WTC11 (cell line): Measurements from ENCODE around the gene ATF1. TPM values are rescaled to one million over a fixed set of nuclear protein-coding genes. Genes with fewer than 3 reads are reported as not detected.
"Not testable (repeated sequence)": the region's sequence is repeated elsewhere in the genome, so short reads cannot be mapped to it uniquely, and the experiment has no call there.

Experiments used
- ATAC-seq: fragments of 200-7000 bp; cut with Tn5 transposase; 2 replicates; pipeline ENCODE4 v1.10.0; 2021; ENCODE audit warnings: mild to moderate bottlenecking, moderate library complexity
- CTCF ChIA-PET: fragments of 300-600 bp; sonication (Branson Sonifier 250); formaldehyde crosslinking; loops from one replicate; lab custom pipeline; 2021; ENCODE audit warnings: antibody characterized with exemption; lab: Charles Lee
- POLR2A ChIA-PET: fragments of 350-600 bp; sonication (Branson Sonifier 250); formaldehyde crosslinking; loops from one replicate; lab custom pipeline; 2021; ENCODE audit warnings: antibody characterized with exemption; lab: Charles Lee
- DNase-seq: peaks from one replicate; pipeline ENCODE4 v3.0.0; 2021; ENCODE audit warnings: low spot score
- H3K27ac Mint-ChIP-seq: 2 replicates; pipeline ENCODE4 v1.8.0; 2021; ENCODE audit warnings: mixed read lengths
- H3K27me3 Mint-ChIP-seq: 2 replicates; pipeline ENCODE4 v1.8.0; 2021; ENCODE audit warnings: low read depth, mild to moderate bottlenecking, moderate library complexity, mixed read lengths
- H3K36me3 Mint-ChIP-seq: 2 replicates; pipeline ENCODE4 v1.8.0; 2021; ENCODE audit warnings: mixed read lengths
- H3K4me1 Mint-ChIP-seq: 2 replicates; pipeline ENCODE4 v1.8.0; 2022; ENCODE audit warnings: mixed read lengths
- H3K4me3 Mint-ChIP-seq: 2 replicates; pipeline ENCODE4 v1.8.0; 2021; ENCODE audit warnings: mild to moderate bottlenecking, moderate library complexity, mixed read lengths
- H3K9me3 Mint-ChIP-seq: 2 replicates; pipeline ENCODE4 v1.8.0; 2021; ENCODE audit warnings: mixed read lengths
- ARID4B ChIP-seq: sonication (generic); formaldehyde crosslinking; IDR thresholded peaks from 2 replicates; pipeline ENCODE4 v1.8.0; 2023; ENCODE audit warnings: missing genetic modification reagents, mild to moderate bottlenecking, borderline replicate concordance
- CBFB ChIP-seq: sonication (generic); formaldehyde crosslinking; IDR thresholded peaks from 2 replicates; pipeline ENCODE4 v1.8.1; 2022; ENCODE audit warnings: mild to moderate bottlenecking, low read depth, missing genetic modification reagents
- ETV6 ChIP-seq: sonication (generic); formaldehyde crosslinking; IDR thresholded peaks from 2 replicates; pipeline ENCODE4 v1.8.1; 2022; ENCODE audit warnings: mild to moderate bottlenecking, missing genetic modification reagents
- FOXK1 ChIP-seq: sonication (generic); formaldehyde crosslinking; IDR thresholded peaks from 2 replicates; pipeline ENCODE4 v1.8.0; 2022; ENCODE audit warnings: mild to moderate bottlenecking, moderate library complexity, missing genetic modification reagents
- GTF2I ChIP-seq: fragments of 250-450 bp; sonication (Bioruptor Pico); conservative IDR thresholded peaks from 2 replicates; pipeline ENCODE4 v1.4.0; 2021; ENCODE audit warnings: mild to moderate bottlenecking
- JUN ChIP-seq: sonication (generic); formaldehyde crosslinking; IDR thresholded peaks from 2 replicates; pipeline ENCODE4 v1.8.0; 2023; ENCODE audit warnings: mild to moderate bottlenecking, missing genetic modification reagents
- MXD4 ChIP-seq: fragments of 250-450 bp; sonication (Bioruptor Pico); IDR thresholded peaks from 2 replicates; pipeline ENCODE4 v1.8.0; 2021; ENCODE audit warnings: mild to moderate bottlenecking, moderate library complexity, borderline replicate concordance
- NFE2L1 ChIP-seq: sonication (generic); formaldehyde crosslinking; IDR thresholded peaks from 2 replicates; pipeline ENCODE4 v1.8.1; 2023; ENCODE audit warnings: missing genetic modification reagents
- OVOL2 ChIP-seq: fragments of 250-450 bp; sonication (Bioruptor Pico); IDR thresholded peaks from 2 replicates; pipeline ENCODE4 v1.9.0; 2021; ENCODE audit warnings: mild to moderate bottlenecking, borderline replicate concordance
- RELA ChIP-seq: sonication (generic); formaldehyde crosslinking; IDR thresholded peaks from 2 replicates; pipeline ENCODE4 v1.8.1; 2022; ENCODE audit warnings: missing genetic modification reagents, mild to moderate bottlenecking, borderline replicate concordance
- TCF7 ChIP-seq: sonication (generic); formaldehyde crosslinking; IDR thresholded peaks from 2 replicates; pipeline ENCODE4 v1.8.0; 2022; ENCODE audit warnings: mild to moderate bottlenecking, low read depth, missing genetic modification reagents, moderate library complexity
- ZBTB21 ChIP-seq: sonication (generic); formaldehyde crosslinking; IDR thresholded peaks from 2 replicates; pipeline ENCODE4 v1.8.1; 2023; ENCODE audit warnings: mild to moderate bottlenecking, missing genetic modification reagents, borderline replicate concordance
- ZNF138 ChIP-seq: sonication (generic); formaldehyde crosslinking; conservative IDR thresholded peaks from 2 replicates; pipeline ENCODE4 v1.8.1; 2022; ENCODE audit warnings: mild to moderate bottlenecking, moderate library complexity, missing genetic modification reagents
- ZNF263 ChIP-seq: sonication (generic); formaldehyde crosslinking; IDR thresholded peaks from 2 replicates; pipeline ENCODE4 v1.8.1; 2022; ENCODE audit warnings: low read depth, mild to moderate bottlenecking, moderate library complexity, missing genetic modification reagents
- ZNF416 ChIP-seq: fragments of 250-450 bp; sonication (Bioruptor Pico); IDR thresholded peaks from 2 replicates; pipeline ENCODE4 v1.9.0; 2021; ENCODE audit warnings: mild to moderate bottlenecking, inconsistent platforms
- total RNA-seq: library from RNA; stranded (reverse); gene quantifications from 3 replicates; pipeline ENCODE4 v1.2.3, GENCODE V29; 2021
- TF ChIP-seq, protein P1 (sequence below): fragments of 250-450 bp; sonication (Bioruptor Pico); IDR thresholded peaks from 2 replicates; pipeline ENCODE4 v1.8.0; 2021; ENCODE audit warnings: mild to moderate bottlenecking
- TF ChIP-seq, protein P2 (sequence below): sonication (generic); formaldehyde crosslinking; IDR thresholded peaks from 2 replicates; pipeline ENCODE4 v1.8.1; 2023; ENCODE audit warnings: mild to moderate bottlenecking, missing genetic modification reagents, borderline replicate concordance
- TF ChIP-seq, protein P3 (sequence below): sonication (generic); formaldehyde crosslinking; IDR thresholded peaks from 2 replicates; pipeline ENCODE4 v1.8.1; 2022; ENCODE audit warnings: low read depth, mild to moderate bottlenecking, moderate library complexity, missing genetic modification reagents, borderline replicate concordance
- TF ChIP-seq, protein P4 (sequence below): sonication (generic); formaldehyde crosslinking; IDR thresholded peaks from 2 replicates; pipeline ENCODE4 v1.8.1; 2023; ENCODE audit warnings: mild to moderate bottlenecking, missing genetic modification reagents

ATF1 gene
- total RNA-seq, 1 experiment from 2014 or later, result 34.8 TPM

DNA sequence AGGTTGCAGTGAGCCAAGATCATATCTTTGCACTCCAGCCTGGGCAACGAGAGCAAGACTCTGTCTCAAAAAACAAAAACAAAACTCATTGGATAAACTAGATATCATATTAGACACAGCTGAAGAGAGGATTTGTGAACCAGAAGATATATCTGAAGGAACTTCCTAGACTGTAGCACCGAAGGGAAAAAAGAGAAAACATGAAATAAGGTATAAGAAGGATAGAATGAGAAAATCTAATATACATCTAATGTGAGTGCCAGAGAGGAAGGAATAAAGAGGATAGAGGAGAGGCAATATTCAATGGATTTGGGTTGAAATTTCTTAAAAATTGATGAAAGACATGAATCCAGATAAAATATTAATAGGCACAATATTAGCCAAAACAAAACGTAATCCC lies 101.4 kb downstream of the ATF1 start:
- POLR2A ChIA-PET, result no interaction called here
- H3K9me3 Mint-ChIP-seq, result peaks cover 45% of the 10 kb centered on the region
- no peaks in the 10 kb centered on the region; the same call in 1 of the 2 replicates for H3K27me3 Mint-ChIP-seq
- no peak for ATAC-seq
- no peak overlapping the region for H3K27ac Mint-ChIP-seq
- H3K4me3 Mint-ChIP-seq, result no peak overlapping the region
- TF ChIP-seq ETV6 (CRISPR knock-in tag), result no peak
- TF ChIP-seq, protein P1, sequence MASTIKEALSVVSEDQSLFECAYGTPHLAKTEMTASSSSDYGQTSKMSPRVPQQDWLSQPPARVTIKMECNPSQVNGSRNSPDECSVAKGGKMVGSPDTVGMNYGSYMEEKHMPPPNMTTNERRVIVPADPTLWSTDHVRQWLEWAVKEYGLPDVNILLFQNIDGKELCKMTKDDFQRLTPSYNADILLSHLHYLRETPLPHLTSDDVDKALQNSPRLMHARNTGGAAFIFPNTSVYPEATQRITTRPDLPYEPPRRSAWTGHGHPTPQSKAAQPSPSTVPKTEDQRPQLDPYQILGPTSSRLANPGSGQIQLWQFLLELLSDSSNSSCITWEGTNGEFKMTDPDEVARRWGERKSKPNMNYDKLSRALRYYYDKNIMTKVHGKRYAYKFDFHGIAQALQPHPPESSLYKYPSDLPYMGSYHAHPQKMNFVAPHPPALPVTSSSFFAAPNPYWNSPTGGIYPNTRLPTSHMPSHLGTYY (CRISPR knock-in tag), result no peak
- TF ChIP-seq, protein P2, sequence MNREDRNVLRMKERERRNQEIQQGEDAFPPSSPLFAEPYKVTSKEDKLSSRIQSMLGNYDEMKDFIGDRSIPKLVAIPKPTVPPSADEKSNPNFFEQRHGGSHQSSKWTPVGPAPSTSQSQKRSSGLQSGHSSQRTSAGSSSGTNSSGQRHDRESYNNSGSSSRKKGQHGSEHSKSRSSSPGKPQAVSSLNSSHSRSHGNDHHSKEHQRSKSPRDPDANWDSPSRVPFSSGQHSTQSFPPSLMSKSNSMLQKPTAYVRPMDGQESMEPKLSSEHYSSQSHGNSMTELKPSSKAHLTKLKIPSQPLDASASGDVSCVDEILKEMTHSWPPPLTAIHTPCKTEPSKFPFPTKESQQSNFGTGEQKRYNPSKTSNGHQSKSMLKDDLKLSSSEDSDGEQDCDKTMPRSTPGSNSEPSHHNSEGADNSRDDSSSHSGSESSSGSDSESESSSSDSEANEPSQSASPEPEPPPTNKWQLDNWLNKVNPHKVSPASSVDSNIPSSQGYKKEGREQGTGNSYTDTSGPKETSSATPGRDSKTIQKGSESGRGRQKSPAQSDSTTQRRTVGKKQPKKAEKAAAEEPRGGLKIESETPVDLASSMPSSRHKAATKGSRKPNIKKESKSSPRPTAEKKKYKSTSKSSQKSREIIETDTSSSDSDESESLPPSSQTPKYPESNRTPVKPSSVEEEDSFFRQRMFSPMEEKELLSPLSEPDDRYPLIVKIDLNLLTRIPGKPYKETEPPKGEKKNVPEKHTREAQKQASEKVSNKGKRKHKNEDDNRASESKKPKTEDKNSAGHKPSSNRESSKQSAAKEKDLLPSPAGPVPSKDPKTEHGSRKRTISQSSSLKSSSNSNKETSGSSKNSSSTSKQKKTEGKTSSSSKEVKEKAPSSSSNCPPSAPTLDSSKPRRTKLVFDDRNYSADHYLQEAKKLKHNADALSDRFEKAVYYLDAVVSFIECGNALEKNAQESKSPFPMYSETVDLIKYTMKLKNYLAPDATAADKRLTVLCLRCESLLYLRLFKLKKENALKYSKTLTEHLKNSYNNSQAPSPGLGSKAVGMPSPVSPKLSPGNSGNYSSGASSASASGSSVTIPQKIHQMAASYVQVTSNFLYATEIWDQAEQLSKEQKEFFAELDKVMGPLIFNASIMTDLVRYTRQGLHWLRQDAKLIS (CRISPR knock-in tag), result no peak
- TF ChIP-seq ZBTB21 (CRISPR knock-in tag), result no peak
- TF ChIP-seq OVOL2 (CRISPR knock-in tag), result no peak
- no peak for TF ChIP-seq ZNF263 (CRISPR knock-in tag)
- TF ChIP-seq TCF7 (CRISPR knock-in tag), result no peak
- TF ChIP-seq RELA (CRISPR knock-in tag), result no peak
- TF ChIP-seq GTF2I (CRISPR knock-in tag), result no peak
- TF ChIP-seq ZNF416 (CRISPR knock-in tag), result no peak
- TF ChIP-seq, protein P3, sequence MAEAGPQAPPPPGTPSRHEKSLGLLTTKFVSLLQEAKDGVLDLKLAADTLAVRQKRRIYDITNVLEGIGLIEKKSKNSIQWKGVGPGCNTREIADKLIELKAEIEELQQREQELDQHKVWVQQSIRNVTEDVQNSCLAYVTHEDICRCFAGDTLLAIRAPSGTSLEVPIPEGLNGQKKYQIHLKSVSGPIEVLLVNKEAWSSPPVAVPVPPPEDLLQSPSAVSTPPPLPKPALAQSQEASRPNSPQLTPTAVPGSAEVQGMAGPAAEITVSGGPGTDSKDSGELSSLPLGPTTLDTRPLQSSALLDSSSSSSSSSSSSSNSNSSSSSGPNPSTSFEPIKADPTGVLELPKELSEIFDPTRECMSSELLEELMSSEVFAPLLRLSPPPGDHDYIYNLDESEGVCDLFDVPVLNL (CRISPR knock-in tag), result no peak
- TF ChIP-seq FOXK1 (CRISPR knock-in tag), result no peak
- no peak for TF ChIP-seq ZNF138 (CRISPR knock-in tag)
- TF ChIP-seq JUN, result no peak
- no peak for TF ChIP-seq ARID4B (CRISPR knock-in tag)
- no peak for TF ChIP-seq CBFB (CRISPR knock-in tag)
- TF ChIP-seq NFE2L1 (CRISPR knock-in tag), result no peak
- TF ChIP-seq MXD4 (CRISPR knock-in tag), result no peak
- TF ChIP-seq, protein P4, sequence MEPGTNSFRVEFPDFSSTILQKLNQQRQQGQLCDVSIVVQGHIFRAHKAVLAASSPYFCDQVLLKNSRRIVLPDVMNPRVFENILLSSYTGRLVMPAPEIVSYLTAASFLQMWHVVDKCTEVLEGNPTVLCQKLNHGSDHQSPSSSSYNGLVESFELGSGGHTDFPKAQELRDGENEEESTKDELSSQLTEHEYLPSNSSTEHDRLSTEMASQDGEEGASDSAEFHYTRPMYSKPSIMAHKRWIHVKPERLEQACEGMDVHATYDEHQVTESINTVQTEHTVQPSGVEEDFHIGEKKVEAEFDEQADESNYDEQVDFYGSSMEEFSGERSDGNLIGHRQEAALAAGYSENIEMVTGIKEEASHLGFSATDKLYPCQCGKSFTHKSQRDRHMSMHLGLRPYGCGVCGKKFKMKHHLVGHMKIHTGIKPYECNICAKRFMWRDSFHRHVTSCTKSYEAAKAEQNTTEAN (CRISPR knock-in tag), result no peak
- TF ChIP-seq, all 79 proteins: peak for 0
- no peak for DNase-seq
- peaks cover 8% of the 10 kb centered on the region; the same call in 1 of the 2 replicates for H3K4me1 Mint-ChIP-seq
- H3K36me3 Mint-ChIP-seq, result peaks cover 27% of the 10 kb centered on the region
- CTCF ChIA-PET, result no interaction called here

DNA sequence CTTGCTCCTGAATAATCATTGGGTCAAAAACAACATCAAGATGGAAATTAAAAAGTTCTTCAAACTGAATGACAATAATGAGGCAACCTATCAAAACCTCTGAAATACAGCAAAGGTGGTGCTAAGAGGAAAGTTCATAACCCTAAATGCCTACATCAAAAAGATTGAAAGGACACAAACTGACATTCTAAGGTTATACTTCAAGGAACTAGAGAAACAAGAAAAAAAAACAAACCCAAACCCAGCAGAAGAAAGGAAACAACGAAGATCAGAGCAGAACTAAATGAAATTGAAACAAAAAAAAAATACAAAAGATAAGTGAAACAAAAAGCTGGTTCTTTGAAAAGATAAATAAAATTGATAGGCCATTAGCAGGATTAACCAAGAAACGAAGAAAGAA lies 105.0 kb downstream of the ATF1 start:
- CTCF ChIA-PET, H3K27me3 Mint-ChIP-seq, H3K4me3 Mint-ChIP-seq, DNase-seq, H3K27ac Mint-ChIP-seq, POLR2A ChIA-PET, ATAC-seq: not testable (repeated sequence)
- Mint-ChIP-seq H3K4me1 (peaks cover 17% of the 10 kb centered on the region), H3K9me3 (peaks cover 56% of the 10 kb centered on the region), H3K36me3 (peaks cover 27% of the 10 kb centered on the region)
